Measurements from ENCODE around the gene SYT15. TPM values are rescaled to one million over a fixed set of nuclear protein-coding genes. Genes with fewer than 3 reads are reported as not detected.

SYT15 gene
- total RNA-seq, 1 donor from 2014 or later, result 3.0 TPM

DNA sequence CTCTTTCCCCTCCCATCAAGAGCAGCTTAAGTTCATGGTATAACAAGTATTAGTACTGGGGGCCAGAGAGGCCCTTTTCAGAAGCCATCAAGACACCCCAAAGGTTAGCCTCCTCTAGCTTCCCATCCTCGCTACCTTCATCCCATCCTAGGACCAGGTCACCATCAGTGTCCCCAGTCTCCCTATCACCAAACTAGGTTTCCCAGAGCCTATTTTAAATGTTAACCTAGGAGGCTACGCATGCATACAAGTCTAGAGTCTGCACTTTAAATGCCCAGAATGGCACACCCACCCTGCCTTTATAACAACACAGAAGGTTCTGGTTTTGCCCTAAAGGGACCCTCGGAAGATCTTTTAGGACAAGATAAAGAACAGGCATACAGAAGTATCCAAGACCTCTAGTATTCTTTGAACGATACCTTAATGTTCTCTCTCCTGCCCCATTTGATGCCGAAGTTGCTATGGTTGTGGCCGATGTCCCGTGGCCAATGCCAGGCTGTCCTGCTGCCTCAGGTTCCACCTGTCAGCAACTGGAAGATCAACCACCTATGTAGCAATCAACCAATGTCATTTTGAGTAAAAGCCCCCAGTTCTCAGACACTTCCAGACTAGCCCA, 24.7 kb upstream of the SYT15 start:
- H3K4me1 Mint-ChIP-seq, result peaks cover 8% of the 10 kb centered on the region
- H3K27ac Mint-ChIP-seq, result no peak overlapping the region
- DNase-seq (ENCODE audit: low spot score in 2 of 2, unreplicated experiment in 2 of 2), result no peak
- no peak overlapping the region for H3K4me3 Mint-ChIP-seq
- peaks cover 6% of the 10 kb centered on the region for H3K27me3 Mint-ChIP-seq (ENCODE audit: low read depth)
- H3K9me3 Mint-ChIP-seq, result no peaks in the 10 kb centered on the region
- TF ChIP-seq, protein P1, sequence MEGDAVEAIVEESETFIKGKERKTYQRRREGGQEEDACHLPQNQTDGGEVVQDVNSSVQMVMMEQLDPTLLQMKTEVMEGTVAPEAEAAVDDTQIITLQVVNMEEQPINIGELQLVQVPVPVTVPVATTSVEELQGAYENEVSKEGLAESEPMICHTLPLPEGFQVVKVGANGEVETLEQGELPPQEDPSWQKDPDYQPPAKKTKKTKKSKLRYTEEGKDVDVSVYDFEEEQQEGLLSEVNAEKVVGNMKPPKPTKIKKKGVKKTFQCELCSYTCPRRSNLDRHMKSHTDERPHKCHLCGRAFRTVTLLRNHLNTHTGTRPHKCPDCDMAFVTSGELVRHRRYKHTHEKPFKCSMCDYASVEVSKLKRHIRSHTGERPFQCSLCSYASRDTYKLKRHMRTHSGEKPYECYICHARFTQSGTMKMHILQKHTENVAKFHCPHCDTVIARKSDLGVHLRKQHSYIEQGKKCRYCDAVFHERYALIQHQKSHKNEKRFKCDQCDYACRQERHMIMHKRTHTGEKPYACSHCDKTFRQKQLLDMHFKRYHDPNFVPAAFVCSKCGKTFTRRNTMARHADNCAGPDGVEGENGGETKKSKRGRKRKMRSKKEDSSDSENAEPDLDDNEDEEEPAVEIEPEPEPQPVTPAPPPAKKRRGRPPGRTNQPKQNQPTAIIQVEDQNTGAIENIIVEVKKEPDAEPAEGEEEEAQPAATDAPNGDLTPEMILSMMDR (IDR thresholded peaks at IDR 0.05; ENCODE audit: unreplicated experiment), result no peak
- H3K36me3 Mint-ChIP-seq, result no peaks in the 10 kb centered on the region

DNA sequence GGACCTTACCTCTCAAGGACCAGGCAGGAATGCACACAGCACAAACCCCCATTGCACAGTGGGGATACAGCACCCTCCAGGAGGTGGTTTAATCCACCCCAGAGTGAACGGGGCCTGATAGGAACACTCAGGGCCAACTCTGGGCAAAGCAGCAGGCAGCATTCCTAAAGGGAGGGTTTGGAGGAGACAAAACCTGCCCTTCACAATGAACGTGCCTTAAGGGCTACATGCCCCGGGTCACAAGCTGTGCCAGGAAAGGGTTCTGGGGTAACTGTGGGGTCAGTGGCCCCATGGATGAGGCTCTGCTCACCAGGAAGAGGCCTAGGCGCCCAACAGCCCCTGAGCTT, 23.6 kb upstream of the SYT15 start:
- H3K9me3 Mint-ChIP-seq, result no peaks in the 10 kb centered on the region
- H3K27me3 Mint-ChIP-seq (ENCODE audit: low read depth), result peaks cover 6% of the 10 kb centered on the region
- H3K36me3 Mint-ChIP-seq, result no peaks in the 10 kb centered on the region
- TF ChIP-seq, protein P1 (IDR thresholded peaks at IDR 0.05; ENCODE audit: unreplicated experiment), result no peak
- peaks cover 8% of the 10 kb centered on the region for H3K4me1 Mint-ChIP-seq
- H3K4me3 Mint-ChIP-seq, result no peak overlapping the region
- H3K27ac Mint-ChIP-seq, result no peak overlapping the region
- DNase-seq (ENCODE audit: low spot score in 2 of 2, unreplicated experiment in 2 of 2), result peak in 1 of 2 experiments; percentile 50

DNA sequence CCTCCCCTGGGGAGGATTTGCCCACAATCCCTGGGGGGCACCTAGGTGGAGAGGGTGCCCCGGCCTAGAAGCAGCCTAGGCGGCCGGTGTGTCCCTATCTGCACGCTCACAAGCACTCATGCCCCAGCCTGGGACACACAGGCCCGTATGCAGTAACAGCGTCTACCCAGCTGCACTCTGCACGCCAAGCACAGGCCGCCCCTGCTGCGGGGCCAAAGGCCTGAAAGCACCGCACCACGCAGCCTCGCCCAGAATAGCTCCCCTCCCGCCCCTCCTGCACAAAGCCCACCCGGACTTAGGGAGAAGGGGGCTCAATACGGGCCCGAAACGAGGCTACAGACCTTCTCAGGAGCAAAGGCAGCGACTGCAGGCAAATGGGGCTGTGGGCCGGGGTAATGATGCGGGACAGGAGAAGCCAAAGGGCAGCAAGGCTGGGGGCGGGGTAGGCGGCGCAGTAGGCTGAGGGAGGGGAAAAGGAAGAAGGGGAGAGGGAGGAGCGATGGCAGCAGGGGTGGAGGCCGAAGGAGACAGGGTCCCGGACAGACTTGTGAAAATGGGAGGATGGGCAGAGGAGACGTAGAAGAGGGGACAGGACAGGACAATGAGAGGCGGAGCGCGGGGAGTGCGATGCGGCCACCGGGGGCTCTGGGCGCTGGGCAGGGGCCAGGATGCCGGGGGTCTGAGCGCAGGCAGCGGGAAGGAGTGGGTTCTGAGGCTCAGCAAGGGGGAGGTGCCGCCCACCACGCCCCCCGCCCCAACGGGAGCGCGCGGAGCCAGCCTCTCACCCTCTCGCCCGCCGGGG, 23.0 kb upstream of the SYT15 start:
- no peak overlapping the region for H3K27ac Mint-ChIP-seq
- H3K36me3 Mint-ChIP-seq, result no peaks in the 10 kb centered on the region
- peaks cover 6% of the 10 kb centered on the region for H3K27me3 Mint-ChIP-seq (ENCODE audit: low read depth)
- TF ChIP-seq, protein P1 (IDR thresholded peaks at IDR 0.05; ENCODE audit: unreplicated experiment), result no peak
- H3K9me3 Mint-ChIP-seq, result no peaks in the 10 kb centered on the region
- H3K4me3 Mint-ChIP-seq, result no peak overlapping the region
- peaks cover 8% of the 10 kb centered on the region for H3K4me1 Mint-ChIP-seq
- peak; percentile 35 to 69 for DNase-seq (ENCODE audit: low spot score in 2 of 2, unreplicated experiment in 2 of 2)

DNA sequence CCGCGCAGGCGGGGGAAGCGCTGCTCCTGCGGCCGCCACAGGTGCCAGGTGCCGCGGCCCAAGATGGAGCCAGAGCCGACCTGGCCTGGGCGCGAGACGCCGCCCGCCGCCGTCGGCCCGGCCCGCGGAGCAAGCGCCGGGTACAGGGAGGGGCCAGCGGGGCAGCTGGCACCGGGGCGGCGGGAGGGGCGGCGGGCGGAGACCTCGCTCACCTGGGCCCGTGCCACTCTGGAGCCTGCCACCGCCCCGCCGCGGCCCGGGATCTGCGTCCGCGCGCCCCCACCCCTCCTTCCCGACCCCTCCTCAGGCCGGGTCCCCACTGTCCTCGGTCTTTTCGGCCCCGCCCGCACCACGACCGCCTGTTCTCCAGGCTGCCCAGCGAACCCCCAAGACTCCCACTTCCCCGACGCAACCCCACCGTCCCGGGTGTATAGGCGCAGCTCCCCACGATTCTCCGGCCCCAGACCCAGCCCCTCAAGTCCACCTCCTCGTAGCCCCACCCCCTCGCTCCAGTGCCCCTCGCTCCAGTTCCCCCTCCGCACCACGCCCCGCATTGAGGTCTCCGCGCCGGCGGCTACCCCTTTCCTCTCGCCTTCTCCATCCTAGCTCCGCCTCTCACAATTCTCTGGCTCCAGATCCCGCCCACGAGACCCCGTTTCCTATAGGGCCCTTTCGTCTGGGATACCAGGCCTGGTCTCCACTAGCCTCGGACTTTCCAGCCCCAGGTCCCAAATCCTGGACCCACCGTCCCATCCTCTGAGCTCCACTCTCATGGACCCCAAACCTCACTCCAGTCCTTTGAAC, 22.2 kb upstream of the SYT15 start, which contains the start of gene GPRIN2:
TSS of gene GPRIN2 (minus strand) at position 144 of the 804 bp plus-strand sequence. CDS start 5,922 bp downstream, outside the sequence.
- DNase-seq (ENCODE audit: low spot score in 2 of 2, unreplicated experiment in 2 of 2), result peak; percentile 44 to 56
- Mint-ChIP-seq H3K36me3 (no peaks in the 10 kb centered on the region), H3K4me1 (peaks cover 8% of the 10 kb centered on the region), H3K27ac (peak within 1 kb of the TSS; percentile 14), H3K9me3 (no peaks in the 10 kb centered on the region), H3K27me3 (ENCODE audit: low read depth) (peaks cover 6% of the 10 kb centered on the region), H3K4me3 (peak within 1 kb of the TSS; percentile 81)
- TF ChIP-seq, protein P1 (IDR thresholded peaks at IDR 0.05; ENCODE audit: unreplicated experiment), result no peak

DNA sequence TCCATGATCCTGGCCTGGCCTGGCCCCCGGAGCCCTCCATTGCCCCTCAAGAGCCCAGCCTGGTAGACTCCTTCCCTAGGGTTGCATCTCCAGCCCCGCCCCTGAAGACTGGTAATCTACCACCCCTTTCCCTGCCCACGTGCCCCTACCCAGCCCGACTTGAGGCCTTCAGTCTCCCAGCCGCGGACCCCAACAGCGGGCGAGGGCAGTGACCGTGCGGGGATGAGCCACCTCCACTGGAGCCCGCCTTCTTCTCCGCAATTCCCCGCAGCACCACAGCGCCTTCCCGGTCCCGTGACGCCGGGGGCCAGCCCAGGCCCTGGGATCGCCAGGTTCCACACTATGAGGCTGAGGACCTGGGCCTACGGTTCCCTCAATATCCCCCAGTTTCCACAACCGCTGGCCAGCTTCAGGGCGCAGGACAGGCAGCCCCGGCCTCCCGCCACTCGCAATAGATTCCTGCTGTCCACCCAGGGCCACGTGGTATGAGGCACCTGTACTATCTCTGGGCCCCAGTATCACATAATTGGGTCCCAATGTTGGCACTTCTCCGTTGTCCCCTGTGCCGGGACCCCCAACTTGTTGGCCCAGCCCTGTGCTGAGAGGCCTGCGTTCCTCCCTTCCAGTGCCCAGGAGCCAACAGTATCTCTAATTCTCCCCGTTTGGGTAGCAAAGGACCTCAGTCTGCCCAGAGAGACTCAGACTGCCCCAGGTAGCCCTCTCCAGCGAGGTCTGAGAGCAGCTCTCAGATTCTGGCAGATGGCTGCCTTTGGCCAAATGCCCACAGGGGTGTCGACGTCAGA, 21.4 kb upstream of the SYT15 start:
- TF ChIP-seq, protein P1 (IDR thresholded peaks at IDR 0.05; ENCODE audit: unreplicated experiment), result no peak
- peak; percentile 31 to 47 for DNase-seq (ENCODE audit: low spot score in 2 of 2, unreplicated experiment in 2 of 2)
- no peaks in the 10 kb centered on the region for H3K36me3 Mint-ChIP-seq
- peaks cover 8% of the 10 kb centered on the region for H3K4me1 Mint-ChIP-seq
- no peaks in the 10 kb centered on the region for H3K9me3 Mint-ChIP-seq
- H3K27ac Mint-ChIP-seq, result peak overlapping the region; percentile 14
- peaks cover 6% of the 10 kb centered on the region for H3K27me3 Mint-ChIP-seq (ENCODE audit: low read depth)
- peak overlapping the region; percentile 81 for H3K4me3 Mint-ChIP-seq
